Tibial artery (tissue), 4 donors: Measurements from ENCODE around the gene PCDHGA1.
"Not testable (repeated sequence)": the region's sequence is repeated elsewhere in the genome, so short reads cannot be mapped to it uniquely, and the experiment has no call there.

ENCODE experiments used
- DNase-seq, 2 donors: peaks; one replicate each; pipeline ENCODE4 v3.0.0-alpha.2; 2019
- H3K27ac ChIP-seq, 2 donors: fragments of 200-600 bp; sonication (generic) in 1 of 2; 1 replicate in 1 of 2; 2 replicates in 1 of 2; pipeline ENCODE4 v1.5.1; 2018 to 2019; ENCODE audit warnings: mild to moderate bottlenecking in 1 of 2
- H3K27me3 ChIP-seq, 2 donors: fragments of 200-600 bp; sonication (generic) in 1 of 2; one replicate each; pipeline versions ENCODE4 v1.5.1 to v1.6.0; 2016 to 2019
- H3K36me3 ChIP-seq, 3 donors: fragments of 200-600 bp; sonication (generic) in 2 of 3; one replicate each; pipeline ENCODE4 v1.5.1; 2016 to 2019; ENCODE audit warnings: mild to moderate bottlenecking in 2 of 3
- H3K4me1 ChIP-seq, 4 donors: fragments of 200-600 bp; sonication (generic) in 2 of 4; 1 replicate in 3 of 4; 2 replicates in 1 of 4; pipeline ENCODE4 v1.5.1; 2016 to 2019
- H3K4me3 ChIP-seq, 2 donors: fragments of 200-600 bp; sonication (generic) in 1 of 2; 1 replicate in 1 of 2; 2 replicates in 1 of 2; pipeline ENCODE4 v1.5.1; 2018 to 2019; ENCODE audit warnings: mild to moderate bottlenecking in 2 of 2
- H3K9me3 ChIP-seq, 3 donors: fragments of 200-600 bp; sonication (generic) in 1 of 3; one replicate each; pipeline ENCODE4 v1.5.1; 2016 to 2019
- intact Hi-C: fragments of 100-400 bp; cut with DNase I; formaldehyde crosslinking; loops from one replicate; pipeline ENCODE4 v1.15.0; 2023; ENCODE audit warnings: low total_unique reads
- TF ChIP-seq, protein P1 (sequence below), 2 experiments: fragments of 200-600 bp in 1 of 2; fragments of 450-650 bp in 1 of 2; IDR thresholded peaks; one replicate each; pipeline ENCODE4 v1.5.1; 2017 to 2019; ENCODE audit warnings: antibody characterized with exemption in 2 of 2, mild to moderate bottlenecking in 1 of 2, moderate library complexity in 1 of 2

PCDHGA1 gene

DNA sequence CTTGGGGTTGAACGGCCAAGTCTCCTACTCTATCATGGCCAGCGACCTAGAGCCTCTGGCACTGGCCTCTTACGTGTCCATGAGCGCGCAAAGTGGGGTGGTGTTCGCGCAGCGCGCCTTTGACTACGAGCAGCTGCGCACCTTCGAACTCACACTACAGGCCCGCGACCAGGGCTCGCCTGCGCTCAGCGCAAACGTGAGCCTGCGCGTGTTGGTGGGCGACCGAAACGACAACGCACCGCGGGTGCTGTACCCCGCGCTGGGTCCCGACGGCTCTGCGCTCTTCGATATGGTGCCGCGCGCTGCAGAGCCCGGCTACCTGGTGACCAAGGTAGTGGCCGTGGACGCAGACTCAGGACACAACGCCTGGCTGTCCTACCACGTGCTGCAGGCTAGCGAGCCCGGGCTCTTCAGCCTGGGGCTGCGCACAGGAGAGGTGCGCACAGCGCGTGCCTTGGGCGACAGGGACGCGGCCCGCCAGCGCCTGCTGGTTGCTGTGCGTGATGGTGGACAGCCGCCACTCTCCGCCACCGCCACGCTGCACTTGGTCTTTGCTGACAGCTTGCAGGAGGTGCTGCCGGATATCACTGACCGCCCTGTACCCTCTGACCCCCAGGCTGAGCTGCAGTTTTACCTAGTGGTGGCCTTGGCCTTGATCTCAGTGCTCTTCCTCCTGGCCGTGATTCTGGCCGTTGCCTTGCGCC is 69.4 kb downstream of the PCDHGA1 start:
- TF ChIP-seq, protein P1, sequence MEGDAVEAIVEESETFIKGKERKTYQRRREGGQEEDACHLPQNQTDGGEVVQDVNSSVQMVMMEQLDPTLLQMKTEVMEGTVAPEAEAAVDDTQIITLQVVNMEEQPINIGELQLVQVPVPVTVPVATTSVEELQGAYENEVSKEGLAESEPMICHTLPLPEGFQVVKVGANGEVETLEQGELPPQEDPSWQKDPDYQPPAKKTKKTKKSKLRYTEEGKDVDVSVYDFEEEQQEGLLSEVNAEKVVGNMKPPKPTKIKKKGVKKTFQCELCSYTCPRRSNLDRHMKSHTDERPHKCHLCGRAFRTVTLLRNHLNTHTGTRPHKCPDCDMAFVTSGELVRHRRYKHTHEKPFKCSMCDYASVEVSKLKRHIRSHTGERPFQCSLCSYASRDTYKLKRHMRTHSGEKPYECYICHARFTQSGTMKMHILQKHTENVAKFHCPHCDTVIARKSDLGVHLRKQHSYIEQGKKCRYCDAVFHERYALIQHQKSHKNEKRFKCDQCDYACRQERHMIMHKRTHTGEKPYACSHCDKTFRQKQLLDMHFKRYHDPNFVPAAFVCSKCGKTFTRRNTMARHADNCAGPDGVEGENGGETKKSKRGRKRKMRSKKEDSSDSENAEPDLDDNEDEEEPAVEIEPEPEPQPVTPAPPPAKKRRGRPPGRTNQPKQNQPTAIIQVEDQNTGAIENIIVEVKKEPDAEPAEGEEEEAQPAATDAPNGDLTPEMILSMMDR (IDR thresholded peaks at IDR 0.05) = no peak
- DNase-seq = peak in 1 of 2 donors; percentile 43
- Histone ChIP-seq H3K4me1 (no peaks in the 10 kb centered on the region), H3K27ac (no peak overlapping the region), H3K4me3 (no peak overlapping the region), H3K27me3 (no peaks in the 10 kb centered on the region), H3K9me3 (peaks cover 40 to 98% (median 89%) of the 10 kb centered on the region in 3 donors), H3K36me3 (peaks cover 6 to 54% (median 37%) of the 10 kb centered on the region in 3 donors)
- intact Hi-C loops = no loop called here

DNA sequence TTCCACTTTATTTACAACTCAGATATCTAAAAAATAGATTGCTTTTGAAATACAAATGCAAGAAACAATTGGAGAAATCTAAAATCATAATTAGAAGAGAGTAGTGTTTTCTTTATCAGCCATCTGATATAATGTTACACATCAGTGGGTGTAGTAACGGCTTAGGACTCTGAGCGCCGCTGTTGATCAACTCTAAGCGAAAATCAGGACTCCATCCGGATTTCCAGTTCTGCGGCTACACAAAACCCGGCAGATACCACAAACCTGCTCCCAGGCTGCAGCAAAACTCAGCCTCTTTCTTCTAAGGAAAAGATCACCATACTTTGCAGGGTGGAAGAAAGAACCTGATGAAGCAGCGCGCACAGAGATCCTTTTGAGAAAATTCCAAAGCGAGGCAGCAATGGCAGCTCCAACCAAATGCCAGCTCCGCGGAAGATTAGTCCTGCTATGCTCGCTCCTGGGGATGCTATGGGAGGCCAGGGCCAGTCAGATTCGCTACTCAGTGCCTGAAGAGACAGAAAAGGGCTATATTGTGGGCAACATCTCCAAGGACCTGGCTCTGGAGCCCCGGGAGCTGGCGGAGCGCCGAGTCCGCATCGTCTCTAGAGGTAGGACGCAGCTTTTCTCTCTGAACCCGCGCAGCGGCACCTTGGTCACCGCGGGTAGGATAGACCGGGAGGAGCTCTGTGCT is 72.4 kb downstream of the PCDHGA1 start, which contains the start of gene PCDHGA9:
Gene PCDHGA9, plus strand, starts transcription at position 226 of the 691 bp plus-strand sequence. Its CDS starts 175 bp downstream, at position 401.
- intact Hi-C loops = no loop called here
- Histone ChIP-seq H3K4me1 (no peaks in the 10 kb centered on the region), H3K4me3 (peak within 1 kb of the TSS; percentile 29 to 31), H3K27me3 (no peaks in the 10 kb centered on the region), H3K36me3 (peaks cover 10 to 54% (median 51%) of the 10 kb centered on the region in 3 donors), H3K27ac (no peak within 1 kb of the TSS), H3K9me3 (peaks cover 35 to 98% (median 85%) of the 10 kb centered on the region in 3 donors)
- TF ChIP-seq, protein P1 (IDR thresholded peaks at IDR 0.05) = peak in 1 of 2 experiments; percentile 16
- peak in 1 of 2 donors; percentile 59 for DNase-seq

DNA sequence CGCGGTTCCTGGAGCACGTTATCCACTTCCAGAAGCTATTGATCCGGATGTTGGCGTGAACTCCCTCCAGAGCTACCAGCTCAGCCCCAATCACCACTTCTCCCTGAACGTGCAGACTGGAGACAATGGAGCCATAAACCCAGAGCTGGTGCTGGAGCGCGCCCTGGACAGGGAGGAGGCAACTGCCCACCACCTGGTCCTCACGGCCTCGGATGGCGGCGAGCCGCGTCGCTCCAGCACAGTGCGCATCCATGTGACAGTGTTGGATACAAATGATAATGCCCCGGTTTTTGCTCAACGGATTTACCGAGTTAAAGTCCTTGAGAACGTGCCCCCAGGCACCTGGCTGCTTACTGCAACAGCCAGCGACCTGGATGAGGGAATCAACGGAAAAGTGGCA is 73.1 kb downstream of the PCDHGA1 start:
- Histone ChIP-seq H3K4me1 (no peaks in the 10 kb centered on the region), H3K4me3 (peak overlapping the region in 1 of 2 donors; percentile 31), H3K27me3 (no peaks in the 10 kb centered on the region), H3K36me3 (peaks cover 10 to 54% (median 54%) of the 10 kb centered on the region in 3 donors), H3K9me3 (peaks cover 36 to 100% (median 89%) of the 10 kb centered on the region in 3 donors), H3K27ac (no peak overlapping the region)
- intact Hi-C loops = no loop called here
- DNase-seq = no peak
- TF ChIP-seq, protein P1 (IDR thresholded peaks at IDR 0.05) = no peak

DNA sequence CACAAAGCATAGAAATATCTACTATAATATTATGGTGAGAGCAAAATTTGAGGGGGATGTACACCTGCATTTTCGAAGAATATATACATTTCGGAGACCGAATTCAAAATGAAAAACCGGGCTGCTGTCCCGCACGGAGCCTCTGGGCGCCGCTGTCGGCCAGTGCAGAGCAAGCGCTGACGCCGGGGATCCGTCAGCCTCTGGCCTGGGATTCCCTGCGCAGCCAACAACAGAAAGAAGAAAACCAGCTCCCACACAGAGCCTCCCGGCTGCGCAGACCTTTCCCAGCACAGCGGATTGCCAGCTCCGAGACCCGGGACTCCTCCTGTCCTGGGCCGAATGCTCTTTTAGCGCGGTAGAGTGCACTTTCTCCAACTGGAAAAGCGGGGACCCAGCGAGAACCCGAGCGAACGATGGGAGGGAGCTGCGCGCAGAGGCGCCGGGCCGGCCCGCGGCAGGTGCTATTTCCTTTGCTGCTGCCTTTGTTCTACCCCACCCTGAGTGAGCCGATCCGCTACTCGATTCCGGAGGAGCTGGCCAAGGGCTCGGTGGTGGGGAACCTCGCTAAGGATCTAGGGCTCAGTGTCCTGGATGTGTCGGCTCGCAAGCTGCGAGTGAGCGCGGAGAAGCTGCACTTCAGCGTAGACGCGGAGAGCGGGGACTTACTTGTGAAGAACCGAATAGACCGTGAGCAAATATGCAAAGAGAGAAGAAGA is 77.6 kb downstream of the PCDHGA1 start, which contains the start of gene PCDHGB6:
Gene PCDHGB6, plus strand, starts transcription at position 232 of the 716 bp plus-strand sequence. Its CDS starts 182 bp downstream, at position 414.
- Histone ChIP-seq H3K9me3 (peaks cover 25 to 98% (median 91%) of the 10 kb centered on the region in 3 donors), H3K4me3 (peak within 1 kb of the TSS; percentile 23 to 39), H3K36me3 (peaks cover 7 to 68% (median 63%) of the 10 kb centered on the region in 3 donors)
- TF ChIP-seq, protein P1 (IDR thresholded peaks at IDR 0.05) = peak; percentile 36 to 39
- H3K27me3 ChIP-seq, intact Hi-C loops, H3K27ac ChIP-seq, H3K4me1 ChIP-seq: not testable (repeated sequence)
- DNase-seq = peak in 1 of 2 donors; percentile 55

DNA sequence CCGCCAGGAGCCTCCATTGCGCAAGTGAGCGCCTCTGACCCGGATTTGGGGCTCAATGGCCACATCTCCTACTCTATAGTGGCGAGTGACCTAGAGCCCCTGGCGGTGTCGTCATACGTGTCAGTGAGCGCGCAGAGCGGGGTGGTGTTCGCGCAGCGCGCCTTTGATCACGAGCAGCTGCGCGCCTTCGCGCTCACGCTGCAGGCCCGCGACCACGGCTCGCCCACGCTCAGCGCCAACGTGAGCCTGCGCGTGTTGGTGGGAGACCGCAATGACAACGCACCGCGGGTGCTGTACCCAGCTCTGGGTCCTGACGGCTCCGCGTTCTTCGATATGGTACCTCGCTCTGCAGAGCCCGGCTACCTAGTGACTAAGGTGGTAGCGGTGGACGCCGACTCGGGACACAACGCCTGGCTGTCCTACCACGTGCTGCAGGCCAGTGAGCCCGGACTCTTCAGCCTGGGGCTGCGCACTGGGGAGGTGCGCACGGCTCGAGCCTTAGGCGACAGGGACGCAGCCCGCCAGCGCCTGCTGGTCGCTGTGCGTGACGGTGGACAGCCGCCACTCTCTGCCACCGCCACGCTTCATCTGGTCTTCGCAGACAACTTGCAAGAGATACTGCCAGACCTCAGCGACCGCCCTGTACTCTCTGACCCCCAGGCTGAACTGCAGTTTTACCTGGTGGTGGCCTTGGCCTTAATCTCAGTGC is 79.4 kb downstream of the PCDHGA1 start:
- Histone ChIP-seq H3K4me3 (no peak overlapping the region), H3K27ac (no peak overlapping the region), H3K9me3 (peaks cover 27 to 98% (median 91%) of the 10 kb centered on the region in 3 donors), H3K36me3 (peaks cover 8 to 65% (median 63%) of the 10 kb centered on the region in 3 donors), H3K27me3 (no peaks in the 10 kb centered on the region), H3K4me1 (no peaks in the 10 kb centered on the region)
- intact Hi-C loops = loop anchor here (10.0 kb wide), 2 partner anchors 85 to 145 kb away; partner anchors contain the start of gene TAF7
- DNase-seq = no peak
- TF ChIP-seq, protein P1 (IDR thresholded peaks at IDR 0.05) = no peak
